Type B pancreatic cell (in vitro differentiated cells): ENCODE results near the gene GNG13. TPM values are rescaled to one million over a fixed set of nuclear protein-coding genes. Genes with fewer than 3 reads are reported as not detected.

ENCODE experiments used
- DNase-seq: peaks from one replicate; pipeline ENCODE4 v3.0.0; 2021; ENCODE audit warnings: mixed read lengths; ENCODE audit not compliant: unreplicated experiment; ENCODE audit errors: extremely low spot score
- H3K27ac Mint-ChIP-seq: 2 replicates; pipeline ENCODE4 v1.8.0; 2021; ENCODE audit warnings: mild to moderate bottlenecking, mixed read lengths
- H3K27me3 Mint-ChIP-seq: 2 replicates; pipeline ENCODE4 v1.8.0; 2021; ENCODE audit warnings: mixed read lengths
- H3K36me3 Mint-ChIP-seq: 2 replicates; pipeline ENCODE4 v1.8.0; 2021; ENCODE audit warnings: mixed read lengths
- H3K4me1 Mint-ChIP-seq: one replicate; pipeline ENCODE4 v1.8.0; 2021; ENCODE audit warnings: mixed read lengths; ENCODE audit not compliant: unreplicated experiment
- H3K4me3 Mint-ChIP-seq: 2 replicates; pipeline ENCODE4 v1.8.0; 2021; ENCODE audit warnings: mild to moderate bottlenecking, mixed read lengths
- H3K9me3 Mint-ChIP-seq: 2 replicates; pipeline ENCODE4 v1.8.0; 2021; ENCODE audit warnings: mixed read lengths
- total RNA-seq: library from RNA; stranded (reverse); gene quantifications from 2 replicates; pipeline ENCODE4 v1.2.1, GENCODE V29; 2021; ENCODE audit warnings: low replicate concordance
- TF ChIP-seq, protein P1 (sequence below): fragments of 200-600 bp; sonication (generic); conservative IDR thresholded peaks from 2 replicates; pipeline ENCODE4 v1.5.0; 2021; ENCODE audit warnings: antibody characterized with exemption, mild to moderate bottlenecking

Gene GNG13
- total RNA-seq, 1 donor from 2014 or later: not detected

DNA sequence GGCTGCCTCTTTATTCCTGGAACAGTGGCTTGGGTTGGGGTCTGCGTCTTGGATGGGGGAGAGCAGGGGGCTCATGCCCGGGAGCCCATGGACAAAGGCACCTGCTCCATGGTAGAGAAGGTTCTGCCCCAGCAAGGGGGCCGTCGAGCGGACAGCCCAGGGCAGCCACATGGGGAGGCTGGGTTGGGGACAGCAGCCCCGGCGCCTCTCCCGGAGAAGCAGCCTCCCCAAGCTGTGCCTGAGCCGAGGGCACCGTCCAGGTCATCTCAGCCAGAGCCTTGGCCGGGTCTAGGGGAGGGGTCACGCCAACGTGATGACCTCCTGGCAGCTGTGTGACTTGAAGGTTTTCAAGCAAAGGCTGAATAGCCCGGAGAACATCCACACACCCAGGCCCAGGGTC lies 32.9 kb upstream of the GNG13 start:
- H3K27ac Mint-ChIP-seq: no peak overlapping the region
- no peaks in the 10 kb centered on the region for H3K4me1 Mint-ChIP-seq

GRCh38 chr16:832652-833336 lies 32.3 kb upstream of the GNG13 start:
- no peak overlapping the region for H3K4me3 Mint-ChIP-seq
- H3K27me3 Mint-ChIP-seq: peaks cover 8% of the 10 kb centered on the region
- no peak overlapping the region for H3K27ac Mint-ChIP-seq
- H3K9me3 Mint-ChIP-seq: peaks cover 5% of the 10 kb centered on the region
- no peaks in the 10 kb centered on the region for H3K4me1 Mint-ChIP-seq
- TF ChIP-seq, protein P1, sequence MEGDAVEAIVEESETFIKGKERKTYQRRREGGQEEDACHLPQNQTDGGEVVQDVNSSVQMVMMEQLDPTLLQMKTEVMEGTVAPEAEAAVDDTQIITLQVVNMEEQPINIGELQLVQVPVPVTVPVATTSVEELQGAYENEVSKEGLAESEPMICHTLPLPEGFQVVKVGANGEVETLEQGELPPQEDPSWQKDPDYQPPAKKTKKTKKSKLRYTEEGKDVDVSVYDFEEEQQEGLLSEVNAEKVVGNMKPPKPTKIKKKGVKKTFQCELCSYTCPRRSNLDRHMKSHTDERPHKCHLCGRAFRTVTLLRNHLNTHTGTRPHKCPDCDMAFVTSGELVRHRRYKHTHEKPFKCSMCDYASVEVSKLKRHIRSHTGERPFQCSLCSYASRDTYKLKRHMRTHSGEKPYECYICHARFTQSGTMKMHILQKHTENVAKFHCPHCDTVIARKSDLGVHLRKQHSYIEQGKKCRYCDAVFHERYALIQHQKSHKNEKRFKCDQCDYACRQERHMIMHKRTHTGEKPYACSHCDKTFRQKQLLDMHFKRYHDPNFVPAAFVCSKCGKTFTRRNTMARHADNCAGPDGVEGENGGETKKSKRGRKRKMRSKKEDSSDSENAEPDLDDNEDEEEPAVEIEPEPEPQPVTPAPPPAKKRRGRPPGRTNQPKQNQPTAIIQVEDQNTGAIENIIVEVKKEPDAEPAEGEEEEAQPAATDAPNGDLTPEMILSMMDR: no peak
- no peak for DNase-seq
- H3K36me3 Mint-ChIP-seq: no peaks in the 10 kb centered on the region

More for the DNA sequence above, 32.9 kb upstream of the GNG13 start:
- no peak for DNase-seq
- Mint-ChIP-seq H3K36me3 (no peaks in the 10 kb centered on the region), H3K9me3 (peaks cover 5% of the 10 kb centered on the region), H3K4me3 (no peak overlapping the region), H3K27me3 (peaks cover 8% of the 10 kb centered on the region)
- TF ChIP-seq, protein P1: no peak

DNA sequence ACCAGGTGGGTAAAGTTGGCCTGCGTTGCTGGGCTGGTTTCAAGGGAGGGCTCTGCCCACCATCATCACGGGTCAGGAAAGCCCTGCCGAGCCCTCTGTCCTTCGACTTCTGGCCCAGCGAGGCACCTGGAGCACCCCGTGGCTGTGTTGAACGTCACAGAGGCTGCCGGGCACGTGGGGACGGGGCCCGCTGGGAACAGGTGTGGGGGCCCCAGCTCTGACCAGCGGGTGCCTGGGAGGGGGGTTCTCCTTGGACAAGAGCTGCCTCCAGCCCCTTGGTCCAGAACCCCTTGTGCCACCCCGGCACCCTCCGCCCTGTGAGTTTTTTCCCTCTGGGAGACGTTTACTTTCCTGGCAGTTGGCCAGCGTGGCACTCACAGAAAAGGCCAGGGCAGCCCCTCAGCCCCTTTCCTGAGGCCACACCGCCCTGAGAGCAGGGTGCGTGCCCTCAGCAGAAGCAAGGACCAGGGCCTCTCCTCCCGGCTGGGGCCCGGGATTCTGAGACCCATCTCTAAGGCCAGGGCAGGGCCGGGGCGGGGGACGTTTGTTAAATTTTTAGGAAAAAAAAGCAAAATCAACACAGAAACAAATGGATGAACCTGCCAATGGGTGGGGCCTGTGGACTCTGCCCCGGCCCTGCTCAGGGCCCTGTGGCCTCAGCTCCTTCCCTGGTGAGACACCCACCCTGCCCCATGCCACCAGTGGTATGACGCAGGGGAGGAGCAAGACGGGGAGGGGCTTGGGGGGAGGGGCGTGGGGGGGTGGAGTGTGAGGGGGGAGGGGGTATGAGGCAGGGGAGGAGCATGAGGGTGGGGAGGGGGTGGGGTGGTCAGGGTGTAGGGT lies 31.3 kb upstream of the GNG13 start:
- Mint-ChIP-seq H3K27ac (no peak overlapping the region), H3K4me1 (no peaks in the 10 kb centered on the region), H3K36me3 (no peaks in the 10 kb centered on the region), H3K9me3 (peaks cover 5% of the 10 kb centered on the region), H3K27me3 (peaks cover 8% of the 10 kb centered on the region), H3K4me3 (no peak overlapping the region)
- TF ChIP-seq, protein P1: no peak
- DNase-seq: no peak

GRCh38 chr16:830871-831570 lies 30.5 kb upstream of the GNG13 start:
- Mint-ChIP-seq H3K4me3 (no peak overlapping the region), H3K36me3 (no peaks in the 10 kb centered on the region), H3K27ac (no peak overlapping the region), H3K27me3 (peaks cover 5% of the 10 kb centered on the region), H3K4me1 (peaks cover under 1% of the 10 kb centered on the region), H3K9me3 (no peaks in the 10 kb centered on the region)
- TF ChIP-seq, protein P1: no peak
- no peak for DNase-seq

GRCh38 chr16:830107-830870 lies 29.8 kb upstream of the GNG13 start:
- H3K4me3 Mint-ChIP-seq: no peak overlapping the region
- peaks cover 9% of the 10 kb centered on the region for H3K27me3 Mint-ChIP-seq
- H3K4me1 Mint-ChIP-seq: peaks cover 8% of the 10 kb centered on the region
- no peak for DNase-seq
- H3K27ac Mint-ChIP-seq: peak overlapping the region; percentile 46
- TF ChIP-seq, protein P1: no peak
- no peaks in the 10 kb centered on the region for H3K9me3 Mint-ChIP-seq
- H3K36me3 Mint-ChIP-seq: no peaks in the 10 kb centered on the region
